Stimulated activated CD8-positive, alpha-beta memory T cell treated with anti-CD3 and anti-CD28 coated beads, Interleukin-4, amount 100 ng/mL, for 4 hours (primary cell): ENCODE results near the gene LRRN2.
"Not testable (repeated sequence)": the region's sequence is repeated elsewhere in the genome, so short reads cannot be mapped to it uniquely, and the experiment has no call there.

Experiments used
- DNase-seq, 2 donors: peaks; one replicate each; pipeline ENCODE4 v3.0.0-alpha.2; 2020; ENCODE audit warnings: low read depth in 2 of 2, low spot score in 1 of 2

LRRN2 gene

GRCh38 chr1:204685236-204686006 is at the start of gene LRRN2:
TSS of gene LRRN2 (minus strand) at chr1:204685738. CDS start at chr1:204619992, 65,746 bp downstream.
- no peak for DNase-seq

GRCh38 chr1:204735042-204735441 is 49.5 kb upstream of the LRRN2 start:
- no peak for DNase-seq

GRCh38 chr1:204733869-204734596 is 48.5 kb upstream of the LRRN2 start:
- DNase-seq, result no peak

- DNase-seq, result no peak
Measured at GRCh38 chr1:204733289-204733688, 47.8 kb upstream of the LRRN2 start.

- DNase-seq, result no peak
Measured at GRCh38 chr1:204731985-204732575, 46.5 kb upstream of the LRRN2 start.

- no peak for DNase-seq
Measured at GRCh38 chr1:204731509-204731908, 46.0 kb upstream of the LRRN2 start.

GRCh38 chr1:204730826-204731459 is 45.4 kb upstream of the LRRN2 start:
- DNase-seq, result no peak

- no peak for DNase-seq
Measured at GRCh38 chr1:204729516-204729915, 44.0 kb upstream of the LRRN2 start.

GRCh38 chr1:204728456-204728855 is 42.9 kb upstream of the LRRN2 start:
- no peak for DNase-seq

GRCh38 chr1:204728045-204728444 is 42.5 kb upstream of the LRRN2 start:
- no peak for DNase-seq

- DNase-seq, result not testable (repeated sequence)
Measured at GRCh38 chr1:204727438-204727837, 41.9 kb upstream of the LRRN2 start.

GRCh38 chr1:204726478-204726877 is 40.9 kb upstream of the LRRN2 start:
- DNase-seq, result no peak

- no peak for DNase-seq
Measured at GRCh38 chr1:204725821-204726448, 40.4 kb upstream of the LRRN2 start.

GRCh38 chr1:204723131-204723787 is 37.7 kb upstream of the LRRN2 start:
- DNase-seq, result no peak

GRCh38 chr1:204721373-204722055 is 36.0 kb upstream of the LRRN2 start:
- DNase-seq, result no peak

- DNase-seq, result no peak
Measured at GRCh38 chr1:204716660-204717059, 31.1 kb upstream of the LRRN2 start.

GRCh38 chr1:204714861-204715511 is 29.4 kb upstream of the LRRN2 start:
- DNase-seq, result no peak

- DNase-seq, result no peak
Measured at GRCh38 chr1:204714194-204714860, 28.8 kb upstream of the LRRN2 start.

GRCh38 chr1:204713541-204713940 is 28.0 kb upstream of the LRRN2 start:
- DNase-seq, result no peak
